Gastroesophageal sphincter (tissue), 3 donors: ENCODE measurements around the gene SPACA5B.

ENCODE experiments used
- POLR2A ChIP-seq, 2 donors: fragments of 450-650 bp; IDR thresholded peaks; one replicate each; pipeline ENCODE4 v1.6.1; 2017; ENCODE audit warnings: antibody characterized with exemption in 2 of 2, mild to moderate bottlenecking in 2 of 2, moderate library complexity in 1 of 2
- TF ChIP-seq, protein P1 (sequence below), 4 experiments: fragments of 200-600 bp in 2 of 4; fragments of 450-650 bp in 2 of 4; sonication (generic) in 1 of 4; IDR thresholded peaks; one replicate each; pipeline ENCODE4 v1.5.1; 2017 to 2019; ENCODE audit warnings: antibody characterized with exemption in 4 of 4, mild to moderate bottlenecking in 2 of 4, moderate library complexity in 2 of 4

DNA sequence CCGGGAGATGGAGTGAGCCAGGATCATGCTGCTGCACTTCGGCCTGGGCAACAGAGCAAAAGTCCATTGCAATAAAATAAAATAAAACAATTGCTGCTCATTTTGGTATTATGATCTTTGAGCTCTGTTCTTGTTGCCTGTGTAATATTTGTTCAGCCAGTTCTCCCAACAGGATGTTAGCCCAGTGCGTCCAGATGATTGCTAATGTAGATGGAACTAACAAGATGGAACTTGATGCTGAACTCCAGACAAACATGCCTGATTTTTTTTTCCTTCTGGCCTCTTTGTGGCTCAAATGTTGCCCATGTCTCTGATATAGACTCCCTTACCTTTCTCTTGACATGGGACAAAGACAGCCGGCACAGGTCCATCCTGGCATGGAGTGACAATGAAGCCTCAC is 50.4 kb downstream of the SPACA5B start:
- TF ChIP-seq, protein P1, sequence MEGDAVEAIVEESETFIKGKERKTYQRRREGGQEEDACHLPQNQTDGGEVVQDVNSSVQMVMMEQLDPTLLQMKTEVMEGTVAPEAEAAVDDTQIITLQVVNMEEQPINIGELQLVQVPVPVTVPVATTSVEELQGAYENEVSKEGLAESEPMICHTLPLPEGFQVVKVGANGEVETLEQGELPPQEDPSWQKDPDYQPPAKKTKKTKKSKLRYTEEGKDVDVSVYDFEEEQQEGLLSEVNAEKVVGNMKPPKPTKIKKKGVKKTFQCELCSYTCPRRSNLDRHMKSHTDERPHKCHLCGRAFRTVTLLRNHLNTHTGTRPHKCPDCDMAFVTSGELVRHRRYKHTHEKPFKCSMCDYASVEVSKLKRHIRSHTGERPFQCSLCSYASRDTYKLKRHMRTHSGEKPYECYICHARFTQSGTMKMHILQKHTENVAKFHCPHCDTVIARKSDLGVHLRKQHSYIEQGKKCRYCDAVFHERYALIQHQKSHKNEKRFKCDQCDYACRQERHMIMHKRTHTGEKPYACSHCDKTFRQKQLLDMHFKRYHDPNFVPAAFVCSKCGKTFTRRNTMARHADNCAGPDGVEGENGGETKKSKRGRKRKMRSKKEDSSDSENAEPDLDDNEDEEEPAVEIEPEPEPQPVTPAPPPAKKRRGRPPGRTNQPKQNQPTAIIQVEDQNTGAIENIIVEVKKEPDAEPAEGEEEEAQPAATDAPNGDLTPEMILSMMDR (IDR thresholded peaks at IDR 0.05): no peak
- TF ChIP-seq POLR2A (IDR thresholded peaks at IDR 0.05): no peak
